ENCODE data around the gene LRRTM2.

The LRRTM2 gene

DNA sequence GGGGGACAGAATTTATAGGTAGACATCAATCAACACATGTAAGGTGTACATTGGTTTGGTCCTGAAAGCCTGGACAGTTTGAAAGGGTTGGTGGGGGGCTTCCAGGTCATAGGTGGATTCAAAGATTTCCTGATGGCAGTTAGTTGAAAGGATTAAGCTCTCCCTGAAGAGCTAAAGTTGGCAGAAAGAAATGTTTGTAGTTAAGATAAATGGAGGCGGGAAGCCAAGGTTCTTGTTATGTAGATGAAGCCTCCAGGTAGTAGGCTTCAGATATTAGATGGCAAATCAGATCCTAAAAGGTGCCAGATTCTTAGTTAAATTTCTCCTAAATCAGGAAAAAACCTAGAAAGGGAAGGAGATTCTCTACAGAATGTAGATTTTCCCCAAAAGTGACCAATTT, 9.0 kb upstream of the LRRTM2 start:
- in situ Hi-C loops (cut with HindIII; ENCODE audit: low sequenced_read_pairs): loop anchor here (5.0 kb wide), 1 partner anchor 48 kb away; no protein-coding TSS in a partner anchor

DNA sequence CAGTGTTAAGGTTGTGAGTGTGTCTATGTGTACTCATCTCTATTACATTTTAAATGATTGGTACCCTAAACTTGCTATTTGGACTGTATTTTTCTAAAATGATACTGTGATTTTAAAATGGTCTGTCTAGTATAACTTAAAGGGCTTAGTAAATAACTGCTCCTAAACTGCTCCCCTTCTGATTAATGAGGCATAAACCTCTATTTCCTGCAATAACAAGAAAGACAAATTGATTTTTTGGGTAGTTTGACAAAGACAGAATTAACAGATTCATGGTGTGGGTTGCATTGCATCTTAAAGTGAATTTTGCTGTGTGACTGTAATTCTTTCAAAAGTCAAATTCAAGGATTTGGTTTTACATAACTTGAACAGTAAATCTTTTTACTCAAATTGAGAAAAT, 8.1 kb upstream of the LRRTM2 start:
- in situ Hi-C loops (cut with HindIII; ENCODE audit: low sequenced_read_pairs): loop anchor here (5.0 kb wide), 1 partner anchor 49 kb away; no protein-coding TSS in a partner anchor

DNA sequence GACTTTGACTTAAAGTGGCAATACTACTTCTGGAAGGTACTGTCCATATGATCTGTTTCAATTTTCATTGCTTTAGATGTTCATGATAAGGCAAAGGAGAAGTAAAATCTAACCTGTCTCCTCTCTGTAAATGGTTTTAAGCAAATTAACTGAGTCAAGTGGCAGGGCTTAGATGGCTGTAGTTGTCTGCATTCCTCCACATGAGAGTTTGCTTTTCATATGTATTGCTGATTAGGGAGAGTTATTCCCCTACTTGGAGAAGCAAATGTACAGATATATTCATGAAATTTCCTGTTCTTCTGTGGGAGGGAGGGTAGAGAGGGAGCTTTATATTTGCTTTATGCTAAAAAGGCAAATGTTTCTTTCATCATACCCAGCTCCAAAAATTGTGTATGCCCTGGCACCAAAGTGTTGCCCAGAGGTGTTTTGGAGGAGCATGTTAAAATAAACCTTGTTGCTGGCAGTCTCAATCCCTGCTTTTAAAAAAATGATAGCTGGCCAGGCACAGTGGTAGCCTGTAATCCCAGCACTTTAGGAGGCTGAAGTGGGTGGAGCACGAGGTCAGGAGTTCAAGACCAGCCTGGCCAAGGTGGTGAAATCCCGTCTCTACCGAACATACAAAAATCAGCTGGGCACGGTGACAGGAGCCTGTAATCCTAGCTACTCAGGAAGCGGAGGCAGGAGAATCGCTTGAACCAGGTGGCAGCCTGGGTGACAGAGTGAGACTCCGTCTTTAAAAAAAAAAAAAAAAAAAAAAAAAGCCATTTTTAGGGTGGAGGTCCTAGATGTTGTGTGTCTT, 3.5 kb upstream of the LRRTM2 start:
- in situ Hi-C loops (cut with HindIII; ENCODE audit: low sequenced_read_pairs): no loop called here

DNA sequence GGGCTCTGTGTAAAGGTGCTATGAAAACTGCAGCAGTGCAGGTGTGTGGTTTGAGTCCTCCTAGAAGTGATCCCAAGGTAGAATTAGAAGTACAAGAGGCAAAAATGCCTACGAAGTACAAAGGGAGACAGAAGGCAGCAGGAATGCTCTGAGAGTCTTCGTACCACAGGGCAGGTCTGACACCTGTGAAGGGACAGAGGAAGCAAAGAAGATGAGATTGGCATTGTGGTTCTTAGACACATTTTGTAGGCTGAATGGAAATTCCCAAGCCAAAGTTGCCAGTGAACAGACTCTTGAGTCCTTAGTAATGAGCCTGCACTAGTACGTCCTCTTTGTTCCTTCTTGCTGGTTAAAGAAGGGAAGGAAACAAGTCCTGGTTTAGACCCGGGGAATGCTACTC, 1.7 kb upstream of the LRRTM2 start:
- in situ Hi-C loops (cut with HindIII; ENCODE audit: low sequenced_read_pairs): no loop called here

DNA sequence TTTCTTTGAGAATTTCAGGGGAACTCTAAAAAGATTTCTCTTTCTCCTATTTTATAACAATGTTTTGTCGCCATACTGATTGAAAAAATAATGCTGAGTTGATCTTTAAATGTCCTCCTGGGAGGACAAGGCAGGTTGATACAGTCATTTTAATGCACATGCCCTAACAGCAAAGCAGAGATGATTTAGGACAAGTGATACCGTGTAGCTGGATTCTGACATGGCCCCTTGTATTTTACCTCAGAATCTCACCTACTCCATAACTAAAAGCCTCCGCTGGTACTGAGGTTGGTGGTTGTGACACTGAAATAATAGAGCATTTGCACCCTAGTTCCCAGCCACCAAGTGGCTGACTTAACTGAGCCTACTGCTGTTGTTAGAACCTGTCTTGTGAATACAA, 811 bp upstream of the LRRTM2 start:
- in situ Hi-C loops (cut with HindIII; ENCODE audit: low sequenced_read_pairs): no loop called here

DNA sequence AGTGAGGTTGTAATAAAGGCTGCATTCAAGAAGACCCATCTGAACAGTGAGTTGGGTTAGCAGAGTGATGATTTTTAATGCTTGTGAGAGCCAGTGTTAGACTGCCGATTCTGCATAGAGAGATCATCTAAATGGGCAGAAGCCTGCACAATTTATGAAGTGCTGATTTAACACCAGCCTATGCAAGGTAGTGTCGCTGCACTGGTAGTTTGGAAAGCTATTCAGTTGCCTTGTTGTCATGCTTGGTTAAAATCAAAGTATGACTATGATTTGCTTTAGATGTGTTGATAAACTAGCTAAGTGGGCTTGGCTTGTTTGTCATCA, 379 bp upstream of the LRRTM2 start:
- in situ Hi-C loops (cut with HindIII; ENCODE audit: low sequenced_read_pairs): no loop called here

DNA sequence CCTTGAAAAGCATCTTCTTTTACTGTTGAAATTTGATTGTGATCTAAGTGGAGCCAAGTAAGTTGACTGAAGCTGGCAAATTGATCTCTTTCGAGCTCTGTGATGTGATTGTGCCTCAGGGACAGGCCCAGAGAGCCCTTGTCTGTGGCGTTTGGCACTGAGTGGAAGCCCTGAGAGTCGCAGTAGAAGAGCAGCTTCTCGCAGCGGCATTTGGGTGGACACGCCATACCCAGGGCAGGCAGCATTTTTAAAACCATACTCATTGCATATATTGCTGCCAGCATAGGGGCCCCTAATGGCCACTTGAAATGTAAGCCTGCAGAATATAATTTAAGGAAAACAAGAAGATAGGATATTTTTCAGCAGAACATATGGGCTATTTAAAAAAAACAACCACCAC, 894 bp downstream of the LRRTM2 start:
- in situ Hi-C loops (cut with HindIII; ENCODE audit: low sequenced_read_pairs): no loop called here

DNA sequence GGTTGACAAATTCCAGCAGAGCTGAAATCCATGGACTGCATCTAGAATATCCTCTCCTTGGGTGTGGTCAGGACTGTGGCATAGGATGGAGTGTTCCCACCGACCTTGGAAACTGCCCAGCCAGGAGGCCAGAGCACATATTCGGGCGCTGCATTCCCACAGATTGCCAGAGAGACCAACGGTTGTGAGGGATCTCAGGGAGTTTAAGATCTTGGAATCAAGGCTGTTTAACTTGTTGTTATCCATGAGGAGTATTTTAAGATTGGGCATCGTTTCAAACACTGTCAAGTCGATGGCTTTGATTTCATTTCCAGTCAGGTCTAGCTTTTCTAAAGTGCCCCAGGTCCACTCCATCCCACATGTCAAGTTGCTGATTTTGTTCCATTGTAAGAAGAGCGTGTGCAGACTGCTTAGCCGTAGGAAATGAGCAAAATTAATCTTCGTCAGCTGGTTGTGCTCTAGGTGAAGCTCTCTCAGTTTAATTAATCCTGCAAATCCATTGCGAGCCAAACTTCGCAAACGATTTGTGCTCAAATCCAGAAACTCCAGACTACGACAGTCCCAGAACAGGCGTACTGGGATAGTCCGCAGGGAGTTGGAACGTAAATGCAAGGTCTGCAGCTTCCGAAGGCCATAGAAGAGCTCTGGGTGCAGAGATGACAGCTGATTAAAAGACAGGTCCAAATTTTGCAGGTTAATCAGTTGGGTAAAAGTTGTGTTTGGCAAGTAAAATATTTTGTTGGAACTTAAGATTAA, 1.5 kb downstream of the LRRTM2 start:
- in situ Hi-C loops (cut with HindIII; ENCODE audit: low sequenced_read_pairs): no loop called here

DNA sequence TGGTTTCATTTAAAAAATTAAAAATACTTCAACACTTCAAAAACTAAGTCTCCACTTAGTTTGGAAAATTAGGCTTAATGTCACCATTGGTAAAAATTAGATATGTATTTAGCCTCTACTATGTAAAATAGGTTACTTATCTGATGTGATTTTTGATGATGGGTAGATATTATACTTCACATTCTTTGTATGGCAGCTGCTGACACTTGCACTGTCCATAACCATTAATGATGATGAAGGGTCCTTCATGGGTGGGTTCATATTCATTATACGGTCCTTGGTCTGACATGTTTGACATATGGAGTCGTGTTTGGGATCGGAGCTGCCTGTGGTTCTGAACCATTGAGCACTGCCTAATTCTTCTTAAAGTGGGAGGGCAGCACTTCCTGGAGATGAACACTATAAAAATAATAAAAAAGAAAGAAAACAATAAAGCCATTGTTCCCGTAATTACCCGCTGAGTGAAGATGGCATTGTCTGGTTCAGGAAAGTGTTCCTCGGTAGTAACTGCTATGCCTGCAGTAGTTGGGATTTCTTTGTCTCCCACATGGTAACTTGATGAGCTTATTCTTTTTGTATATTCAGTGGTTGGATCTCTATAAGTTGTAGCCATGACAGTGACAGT, 2.2 kb downstream of the LRRTM2 start:
- in situ Hi-C loops (cut with HindIII; ENCODE audit: low sequenced_read_pairs): no loop called here

DNA sequence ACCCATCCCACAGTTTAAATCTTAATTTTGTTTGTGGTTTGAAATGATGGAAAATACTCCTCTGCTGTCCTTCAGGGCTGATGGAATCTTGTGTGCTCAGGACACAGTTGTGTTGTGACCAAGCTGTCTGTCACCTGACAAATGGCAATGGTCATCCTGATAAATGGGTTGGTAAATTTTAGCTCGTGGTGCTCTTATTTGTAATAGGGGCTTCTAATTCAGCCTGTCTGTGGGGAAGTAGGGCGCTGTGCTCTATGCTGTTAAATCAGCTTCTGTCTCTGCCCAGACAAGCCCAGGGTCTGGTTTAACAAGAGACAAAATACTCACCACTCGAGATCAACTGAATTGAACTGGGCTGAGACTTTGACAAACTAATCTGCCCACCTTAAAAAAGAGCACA, 4.5 kb downstream of the LRRTM2 start:
- in situ Hi-C loops (cut with HindIII; ENCODE audit: low sequenced_read_pairs): no loop called here

DNA sequence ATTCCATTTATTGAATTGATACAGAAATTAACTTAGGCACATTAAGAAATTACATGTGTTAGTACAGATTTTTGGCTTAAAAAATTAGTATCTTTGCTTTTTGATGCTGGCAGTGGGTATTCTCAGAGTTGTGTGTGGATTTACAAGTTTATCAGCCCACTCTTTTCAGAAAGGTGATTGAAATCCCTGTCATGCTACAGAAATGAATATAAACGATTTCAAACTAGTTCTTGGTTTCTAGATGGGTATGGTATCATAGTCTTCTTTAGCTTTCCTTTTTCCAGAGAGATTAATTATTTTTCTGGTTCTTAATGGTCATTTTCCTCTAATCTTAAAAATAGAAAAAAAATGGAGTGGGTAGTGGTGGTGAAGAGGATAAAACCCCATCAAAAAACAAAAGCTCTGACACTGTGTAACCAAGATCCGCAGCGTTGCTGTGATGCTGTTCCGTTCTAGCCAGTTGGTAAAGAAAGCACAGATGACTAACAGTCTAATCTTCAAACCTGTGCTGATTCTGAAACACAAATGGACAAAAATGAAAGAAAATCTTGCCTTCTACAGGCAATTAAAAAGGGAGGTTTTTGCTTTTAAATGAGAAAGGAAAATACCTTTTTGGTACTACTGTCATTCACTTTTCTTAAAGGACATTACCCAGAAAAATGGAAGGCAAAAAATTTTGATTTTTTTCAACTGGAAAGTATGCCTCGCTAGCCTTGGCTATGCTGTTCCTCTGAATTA, 5.2 kb downstream of the LRRTM2 start:
- in situ Hi-C loops (cut with HindIII; ENCODE audit: low sequenced_read_pairs): no loop called here

DNA sequence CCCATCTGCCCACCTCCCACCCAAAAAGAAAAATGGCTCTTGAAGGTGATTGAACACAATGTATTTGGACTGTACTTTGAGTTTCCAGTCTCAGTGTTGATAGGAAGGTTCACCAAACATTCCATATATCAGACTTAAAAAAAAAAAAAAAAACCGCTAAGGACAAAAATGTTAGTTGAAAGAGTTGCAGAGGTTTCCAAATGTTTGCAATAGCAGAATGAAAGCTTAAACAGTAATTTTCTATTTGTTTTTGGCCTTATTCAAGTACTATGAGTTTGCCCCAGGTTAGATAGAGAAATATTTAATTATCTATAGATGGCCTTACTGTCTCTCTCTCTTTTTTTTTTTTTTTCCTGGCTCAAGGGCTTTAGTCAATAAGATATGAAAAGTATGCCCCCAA, 6.1 kb downstream of the LRRTM2 start:
- in situ Hi-C loops (cut with HindIII; ENCODE audit: low sequenced_read_pairs): no loop called here

DNA sequence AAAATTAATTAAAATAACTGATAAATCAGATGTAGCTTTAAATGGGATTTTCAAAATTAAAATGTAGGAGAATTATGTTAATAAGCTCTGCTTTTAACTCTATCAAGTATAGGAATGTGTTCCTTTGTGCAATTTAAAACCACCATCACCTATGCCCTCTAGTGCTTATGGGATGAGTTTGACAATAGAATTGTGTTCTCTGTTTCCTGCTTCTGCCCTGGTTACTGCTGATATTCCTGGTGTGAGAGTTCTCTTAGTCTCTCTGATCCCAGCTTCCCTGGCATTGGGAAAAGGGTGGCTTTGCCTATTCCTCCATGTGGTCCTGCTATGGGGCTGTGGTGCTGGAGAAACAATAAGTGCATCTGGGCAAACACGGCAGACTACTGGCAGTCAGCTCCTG, 8.1 kb downstream of the LRRTM2 start:
- in situ Hi-C loops (cut with HindIII; ENCODE audit: low sequenced_read_pairs): no loop called here

DNA sequence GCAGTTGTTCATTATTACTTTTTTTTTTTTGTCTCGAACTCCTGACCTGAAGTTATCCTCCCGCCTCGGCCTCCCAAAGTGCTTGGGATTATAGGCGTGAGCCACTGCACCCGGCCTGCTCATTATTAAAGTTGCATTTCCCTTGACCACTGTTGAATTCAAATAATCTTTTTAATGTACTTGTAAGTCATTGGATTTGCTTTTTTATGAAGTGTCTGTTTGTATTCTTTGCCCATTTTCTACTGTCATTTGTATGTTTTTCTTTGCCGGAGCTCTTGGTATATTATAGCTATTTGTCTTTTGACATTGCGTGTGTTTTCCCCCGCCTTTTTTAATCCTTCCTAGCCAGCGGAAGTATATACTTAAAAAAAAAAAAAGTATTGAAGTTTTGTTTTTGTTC, 22.0 kb downstream of the LRRTM2 start:
- in situ Hi-C loops (cut with HindIII; ENCODE audit: low sequenced_read_pairs): no loop called here

DNA sequence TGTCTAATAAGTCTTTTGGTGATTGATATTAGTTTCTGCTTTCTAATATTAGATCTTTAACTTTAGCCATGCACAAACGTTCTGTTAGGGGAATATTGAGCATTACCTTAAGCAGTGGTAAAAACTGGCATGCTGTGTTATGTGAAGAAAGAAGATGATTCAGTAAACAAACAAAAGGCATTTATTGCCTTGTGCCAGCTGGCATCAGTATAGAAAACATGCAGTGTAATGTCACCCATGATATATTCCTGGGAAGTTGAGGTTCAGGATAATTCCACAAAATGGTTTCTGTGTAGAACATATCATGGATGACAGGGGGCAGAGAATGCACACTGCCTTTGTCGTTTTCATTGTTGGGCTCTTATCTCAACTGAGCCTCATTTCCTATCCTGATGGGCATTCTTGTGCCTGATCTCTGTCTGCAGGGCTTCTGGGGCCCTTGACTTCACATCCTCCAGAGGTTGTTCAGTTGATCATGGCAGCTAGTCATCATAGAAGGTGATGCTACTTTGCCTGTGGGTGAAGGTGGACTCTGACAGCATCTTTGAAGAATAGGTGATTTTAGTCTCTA, 24.2 kb downstream of the LRRTM2 start:
- in situ Hi-C loops (cut with HindIII; ENCODE audit: low sequenced_read_pairs): no loop called here

DNA sequence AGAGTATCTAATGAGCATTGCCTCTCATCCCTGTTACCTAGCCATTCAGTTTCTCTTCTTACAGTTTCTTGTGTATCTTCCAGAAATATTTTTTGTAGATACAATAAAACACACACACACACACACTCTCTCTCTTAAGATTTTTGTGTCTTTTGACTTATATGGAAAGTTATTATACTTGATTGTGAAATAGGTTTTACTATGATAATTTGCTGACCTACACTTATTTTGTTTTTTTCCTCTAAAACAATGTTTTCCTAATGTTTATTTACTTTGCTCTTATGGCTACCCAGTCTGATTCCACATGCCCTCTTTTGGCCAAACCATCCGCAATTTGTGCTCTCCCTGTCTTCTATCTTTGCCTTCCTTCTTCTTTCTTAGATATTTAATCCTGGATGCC, 25.3 kb downstream of the LRRTM2 start:
- in situ Hi-C loops (cut with HindIII; ENCODE audit: low sequenced_read_pairs): loop anchor here (5.0 kb wide), 2 partner anchors 43 to 47 kb away; no protein-coding TSS in a partner anchor

DNA sequence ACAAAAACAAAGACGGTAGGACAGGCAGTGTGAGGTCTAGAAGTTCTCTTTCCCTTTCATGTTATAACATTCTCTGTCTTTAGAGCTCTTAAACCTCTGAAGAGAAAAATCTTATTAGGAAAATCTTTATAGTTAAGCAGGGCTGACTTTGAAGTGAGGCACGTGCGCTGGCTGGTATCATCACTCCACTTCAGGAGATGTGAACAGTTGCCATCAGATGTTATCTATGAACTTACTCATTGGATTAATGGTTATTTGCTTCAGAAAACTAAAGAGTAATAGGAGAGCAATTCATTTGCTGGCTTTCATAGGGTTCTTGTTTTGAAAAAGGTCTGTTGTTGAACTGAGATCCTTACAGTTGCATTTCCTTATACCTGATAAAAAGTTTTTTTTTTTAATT, 25.7 kb downstream of the LRRTM2 start:
- in situ Hi-C loops (cut with HindIII; ENCODE audit: low sequenced_read_pairs): loop anchor here (5.0 kb wide), 2 partner anchors 42 to 48 kb away; no protein-coding TSS in a partner anchor

DNA sequence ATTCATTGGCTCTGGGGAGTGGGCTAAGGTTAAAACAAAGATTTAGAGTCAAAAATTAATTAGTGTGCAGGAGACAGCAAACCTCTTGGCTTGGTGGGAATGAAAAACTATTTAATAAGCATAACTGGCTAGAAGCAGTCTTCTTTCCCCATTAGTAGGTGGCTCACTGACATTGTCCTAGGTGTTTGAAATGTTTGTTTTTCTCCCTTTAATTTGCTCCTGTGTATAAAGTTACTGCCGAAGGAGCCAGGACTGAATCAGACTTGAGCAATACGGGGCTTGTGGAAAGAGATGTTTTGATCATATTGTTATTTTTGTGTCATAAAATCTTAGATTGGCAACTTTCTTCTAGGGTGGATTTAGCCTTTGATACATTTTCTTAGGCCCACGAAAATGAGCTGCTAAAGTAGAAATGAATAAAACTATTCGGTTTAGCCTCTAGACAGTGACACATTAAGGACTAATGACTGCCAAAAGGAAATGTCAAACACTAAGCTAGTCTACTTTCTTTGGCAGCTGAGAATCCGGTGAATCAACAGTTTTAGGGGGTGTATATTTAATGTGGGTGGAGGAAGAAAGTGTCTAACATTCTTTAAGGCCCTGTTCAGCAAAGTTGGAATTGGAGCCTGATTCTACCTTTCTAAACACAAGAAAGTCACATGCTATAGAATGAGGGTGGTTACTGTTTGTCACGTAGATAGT, 30.2 kb downstream of the LRRTM2 start:
- in situ Hi-C loops (cut with HindIII; ENCODE audit: low sequenced_read_pairs): loop anchor here (5.0 kb wide), 2 partner anchors 38 to 52 kb away; no protein-coding TSS in a partner anchor

DNA sequence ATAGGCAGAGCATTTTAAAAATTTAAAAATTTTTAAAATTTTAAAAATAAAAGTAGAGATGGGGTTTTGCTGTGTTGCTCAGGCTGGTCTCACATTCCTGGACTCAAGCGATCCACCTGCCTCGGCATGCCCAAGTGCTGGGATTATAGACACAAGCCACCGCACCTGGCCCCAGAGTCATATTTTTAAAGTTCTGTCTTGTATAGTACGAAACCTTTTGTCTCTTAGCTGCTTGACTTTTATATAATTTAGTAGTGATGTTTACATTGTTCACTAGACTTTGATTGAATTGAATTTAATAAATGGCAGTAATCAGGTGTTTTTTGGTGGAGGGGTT, 31.0 kb downstream of the LRRTM2 start:
- in situ Hi-C loops (cut with HindIII; ENCODE audit: low sequenced_read_pairs): no loop called here

Data from endothelial cell of hepatic sinusoid (primary cell).